ENCODE data around the gene MMP11.
A peak's percentile ranks its signal among the peaks of the same experiment; 100 is the strongest.

Gene MMP11

DNA sequence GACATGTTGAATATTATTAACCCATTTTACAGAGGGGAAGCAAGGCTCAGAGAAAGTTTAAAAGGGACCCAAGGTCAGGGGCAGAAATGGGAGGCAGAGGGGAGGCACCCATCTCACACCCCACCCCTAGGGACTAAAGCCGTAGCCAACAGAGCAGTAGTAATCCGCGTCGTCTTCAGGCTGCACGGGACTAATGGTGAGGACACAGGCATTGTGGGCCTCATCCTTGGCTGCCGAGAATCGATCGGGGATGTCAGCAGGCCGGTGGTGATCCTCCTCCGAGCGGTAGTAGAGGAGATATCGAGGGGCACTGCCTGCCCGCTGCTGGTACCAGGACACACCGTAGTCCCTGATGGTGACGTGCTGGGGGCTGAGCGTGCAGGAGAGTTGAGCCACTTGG lies 19.9 kb upstream of the MMP11 start:
- Histone ChIP-seq H3K27me3 (ENCODE audit: control insufficient read depth, low read length) (no peaks in the 10 kb centered on the region), H3K27ac (ENCODE audit: low read depth, low read length) (peak overlapping the region; percentile 92), H3K9me3 (ENCODE audit: control insufficient read depth, insufficient read depth, low read length) (no peaks in the 10 kb centered on the region), H3K4me2 (ENCODE audit: low read length) (peak overlapping the region; percentile 88), H3K36me3 (ENCODE audit: control insufficient read depth, low read length) (peaks cover 21% of the 10 kb centered on the region), H3K9me2 (replicated peaks; ENCODE audit: control insufficient read depth, low read length) (no peaks in the 10 kb centered on the region), H3K4me3 (ENCODE audit: low read length) (peak overlapping the region; percentile 97), H4K20me1 (ENCODE audit: control insufficient read depth, insufficient read depth, low read depth, low read length) (no peaks in the 10 kb centered on the region), H3K4me1 (ENCODE audit: control insufficient read depth, low read length) (peaks cover 66% of the 10 kb centered on the region), H3F3A (ENCODE audit: control insufficient read depth, insufficient read depth) (peaks cover 35% of the 10 kb centered on the region), H3K79me2 (ENCODE audit: control insufficient read depth, low read length) (peaks cover 23% of the 10 kb centered on the region)
- no peak for TF ChIP-seq EZH2phosphoT487 (IDR thresholded peaks at IDR 0.05; ENCODE audit: borderline replicate concordance, low read length)
- TF ChIP-seq, protein P1, sequence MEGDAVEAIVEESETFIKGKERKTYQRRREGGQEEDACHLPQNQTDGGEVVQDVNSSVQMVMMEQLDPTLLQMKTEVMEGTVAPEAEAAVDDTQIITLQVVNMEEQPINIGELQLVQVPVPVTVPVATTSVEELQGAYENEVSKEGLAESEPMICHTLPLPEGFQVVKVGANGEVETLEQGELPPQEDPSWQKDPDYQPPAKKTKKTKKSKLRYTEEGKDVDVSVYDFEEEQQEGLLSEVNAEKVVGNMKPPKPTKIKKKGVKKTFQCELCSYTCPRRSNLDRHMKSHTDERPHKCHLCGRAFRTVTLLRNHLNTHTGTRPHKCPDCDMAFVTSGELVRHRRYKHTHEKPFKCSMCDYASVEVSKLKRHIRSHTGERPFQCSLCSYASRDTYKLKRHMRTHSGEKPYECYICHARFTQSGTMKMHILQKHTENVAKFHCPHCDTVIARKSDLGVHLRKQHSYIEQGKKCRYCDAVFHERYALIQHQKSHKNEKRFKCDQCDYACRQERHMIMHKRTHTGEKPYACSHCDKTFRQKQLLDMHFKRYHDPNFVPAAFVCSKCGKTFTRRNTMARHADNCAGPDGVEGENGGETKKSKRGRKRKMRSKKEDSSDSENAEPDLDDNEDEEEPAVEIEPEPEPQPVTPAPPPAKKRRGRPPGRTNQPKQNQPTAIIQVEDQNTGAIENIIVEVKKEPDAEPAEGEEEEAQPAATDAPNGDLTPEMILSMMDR (IDR thresholded peaks at IDR 0.05; ENCODE audit: low read depth, low read length, poor library complexity, severe bottlenecking) = no peak

DNA sequence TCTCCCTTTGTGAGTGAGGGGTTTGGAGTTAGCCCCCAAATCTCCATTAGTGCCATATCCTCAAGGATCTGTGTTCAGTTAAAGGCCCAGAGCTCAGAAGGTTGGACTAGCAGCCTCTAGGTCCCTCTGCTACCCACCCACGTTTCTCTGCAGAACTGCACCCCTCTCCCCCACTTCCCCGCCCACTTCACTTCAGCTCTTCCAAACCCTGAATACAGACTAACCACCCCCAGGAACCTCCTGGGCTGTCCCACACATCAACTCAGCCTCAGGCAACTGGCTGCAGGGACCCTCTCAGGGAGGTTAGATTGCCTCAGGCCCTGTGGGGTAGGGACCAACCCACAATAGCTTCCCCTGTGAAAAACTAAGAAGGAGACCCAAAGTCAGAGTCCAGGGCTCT lies 19.3 kb upstream of the MMP11 start:
- Histone ChIP-seq H3K27ac (ENCODE audit: low read depth, low read length) (peak overlapping the region; percentile 92), H4K20me1 (ENCODE audit: control insufficient read depth, insufficient read depth, low read depth, low read length) (no peaks in the 10 kb centered on the region), H3K4me1 (ENCODE audit: control insufficient read depth, low read length) (peaks cover 66% of the 10 kb centered on the region), H3K79me2 (ENCODE audit: control insufficient read depth, low read length) (peaks cover 23% of the 10 kb centered on the region), H3K36me3 (ENCODE audit: control insufficient read depth, low read length) (peaks cover 21% of the 10 kb centered on the region), H3K9me2 (replicated peaks; ENCODE audit: control insufficient read depth, low read length) (no peaks in the 10 kb centered on the region), H3K4me2 (ENCODE audit: low read length) (peak overlapping the region; percentile 88), H3F3A (ENCODE audit: control insufficient read depth, insufficient read depth) (peaks cover 39% of the 10 kb centered on the region), H3K4me3 (ENCODE audit: low read length) (peak overlapping the region; percentile 97), H3K9me3 (ENCODE audit: control insufficient read depth, insufficient read depth, low read length) (no peaks in the 10 kb centered on the region), H3K27me3 (ENCODE audit: control insufficient read depth, low read length) (no peaks in the 10 kb centered on the region)
- no peak for TF ChIP-seq EZH2phosphoT487 (IDR thresholded peaks at IDR 0.05; ENCODE audit: borderline replicate concordance, low read length)
- TF ChIP-seq, protein P1 (IDR thresholded peaks at IDR 0.05; ENCODE audit: low read depth, low read length, poor library complexity, severe bottlenecking) = peak; percentile 20

DNA sequence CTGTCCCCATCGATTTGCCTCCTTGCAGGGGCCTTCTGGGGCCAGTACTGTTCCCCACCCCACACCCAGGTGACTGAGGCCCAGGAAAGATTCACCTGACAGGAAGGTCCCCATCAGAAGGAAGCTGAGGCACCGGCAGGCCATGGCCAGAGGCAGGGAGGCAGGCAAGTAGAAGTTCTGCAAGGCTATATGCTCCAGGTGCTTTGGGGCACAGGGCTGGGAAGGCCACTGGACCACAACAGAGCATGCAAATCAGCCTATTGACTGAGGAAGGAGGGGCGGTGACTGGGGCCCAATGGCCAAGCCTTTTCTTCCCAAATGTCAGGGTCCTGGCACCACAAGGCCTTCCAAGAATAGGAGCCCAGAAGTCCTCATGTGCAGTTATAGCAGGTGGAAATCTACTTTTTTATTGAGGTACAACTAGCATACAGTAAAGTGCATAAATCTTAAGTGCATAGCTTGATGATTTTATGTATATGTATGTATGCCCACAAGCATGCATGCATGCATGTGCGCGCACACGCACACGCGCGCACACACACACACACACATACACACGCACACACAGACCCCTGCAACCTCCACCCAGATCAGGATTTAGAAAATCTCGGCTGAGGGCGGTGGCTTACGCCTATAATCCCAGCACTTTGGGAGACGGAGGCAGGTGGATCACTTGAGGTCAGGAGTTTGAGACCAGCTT lies 18.3 kb upstream of the MMP11 start, which contains the start of gene VPREB3:
TSS of gene VPREB3 (minus strand) at position 206 of the 700 bp plus-strand sequence. CDS start at position 144, 62 bp downstream.
- Histone ChIP-seq H3K27ac (ENCODE audit: low read depth, low read length) (peak within 1 kb of the TSS; percentile 92), H3K27me3 (ENCODE audit: control insufficient read depth, low read length) (no peaks in the 10 kb centered on the region), H3F3A (ENCODE audit: control insufficient read depth, insufficient read depth) (peaks cover 39% of the 10 kb centered on the region), H3K79me2 (ENCODE audit: control insufficient read depth, low read length) (peaks cover 23% of the 10 kb centered on the region), H4K20me1 (ENCODE audit: control insufficient read depth, insufficient read depth, low read depth, low read length) (no peaks in the 10 kb centered on the region), H3K9me3 (ENCODE audit: control insufficient read depth, insufficient read depth, low read length) (no peaks in the 10 kb centered on the region), H3K4me3 (ENCODE audit: low read length) (peak within 1 kb of the TSS; percentile 97), H3K9me2 (replicated peaks; ENCODE audit: control insufficient read depth, low read length) (no peaks in the 10 kb centered on the region), H3K36me3 (ENCODE audit: control insufficient read depth, low read length) (peaks cover 21% of the 10 kb centered on the region), H3K4me2 (ENCODE audit: low read length) (peak within 1 kb of the TSS; percentile 88), H3K4me1 (ENCODE audit: control insufficient read depth, low read length) (peaks cover 66% of the 10 kb centered on the region)
- no peak for TF ChIP-seq EZH2phosphoT487 (IDR thresholded peaks at IDR 0.05; ENCODE audit: borderline replicate concordance, low read length)
- TF ChIP-seq, protein P1 (IDR thresholded peaks at IDR 0.05; ENCODE audit: low read depth, low read length, poor library complexity, severe bottlenecking) = no peak
